GM18868 (cell line): Measurements from ENCODE around the gene POU2AF2.
A peak's percentile ranks its signal among the peaks of the same experiment; 100 is the strongest.
"Not testable (repeated sequence)": the region's sequence is repeated elsewhere in the genome, so short reads cannot be mapped to it uniquely, and the experiment has no call there.

Experiments used
- ATAC-seq: cut with Tn5 transposase; IDR thresholded peaks from one replicate; pipeline ENCODE4 v1.9.1; 2021; ENCODE audit warnings: mild to moderate bottlenecking, moderate library complexity; ENCODE audit not compliant: unreplicated experiment

POU2AF2 gene

DNA sequence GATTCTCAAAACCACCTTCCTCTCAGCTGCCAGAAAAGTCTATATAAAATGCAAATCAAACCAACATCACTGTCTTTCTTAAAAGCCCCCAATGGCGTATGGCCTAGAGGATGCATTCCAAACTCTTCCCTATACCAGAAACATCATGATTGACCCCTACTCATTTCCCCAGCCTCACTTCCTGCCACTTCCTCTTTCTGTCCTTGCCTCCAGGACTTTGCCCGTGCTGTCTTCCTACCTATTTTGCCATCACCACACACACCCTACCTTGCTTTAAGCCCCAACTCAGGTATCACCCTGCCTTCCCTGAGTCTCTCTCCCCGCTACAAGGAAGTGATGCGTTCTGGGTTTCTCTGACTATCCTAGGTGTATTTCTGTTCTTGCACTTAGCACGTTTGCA lies 8.1 kb downstream of the POU2AF2 start:
- ATAC-seq = no peak

DNA sequence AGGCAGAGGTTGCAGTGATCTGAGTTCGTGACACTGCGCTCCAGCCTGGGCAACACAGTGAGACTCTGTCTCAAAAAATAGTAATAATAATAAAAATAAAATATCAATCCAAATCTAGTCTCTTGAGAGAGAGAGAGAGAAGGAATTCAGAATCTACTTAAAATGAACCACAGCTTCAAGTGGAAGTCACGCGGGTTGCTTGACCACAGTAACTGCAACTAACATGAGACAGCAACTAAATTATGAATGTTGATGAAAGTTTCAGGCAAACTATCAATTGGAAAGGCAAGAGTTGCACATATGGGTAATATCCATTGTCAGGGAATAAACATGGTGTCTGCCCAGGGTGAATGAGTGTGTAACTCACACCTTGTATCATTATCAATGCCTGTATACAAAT lies 12.5 kb downstream of the POU2AF2 start:
- no peak for ATAC-seq

DNA sequence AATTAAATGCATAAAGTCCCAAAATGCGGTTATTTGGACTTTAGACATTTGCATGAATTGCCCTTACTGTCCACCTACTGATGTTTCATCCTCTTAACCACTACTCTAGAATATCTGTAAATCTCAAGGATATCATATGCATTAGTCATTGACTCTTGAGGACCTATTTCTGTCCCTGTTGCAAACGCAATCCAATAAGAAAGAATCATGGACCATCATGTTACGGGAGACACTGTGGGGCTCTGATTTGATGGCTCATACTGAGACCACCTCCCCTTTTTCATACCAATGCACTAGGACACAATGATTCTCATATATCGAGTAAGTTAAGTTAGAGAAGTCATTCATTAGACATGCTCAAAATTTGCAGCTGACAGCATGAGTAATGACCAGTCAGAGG lies 14.4 kb downstream of the POU2AF2 start:
- ATAC-seq = no peak

DNA sequence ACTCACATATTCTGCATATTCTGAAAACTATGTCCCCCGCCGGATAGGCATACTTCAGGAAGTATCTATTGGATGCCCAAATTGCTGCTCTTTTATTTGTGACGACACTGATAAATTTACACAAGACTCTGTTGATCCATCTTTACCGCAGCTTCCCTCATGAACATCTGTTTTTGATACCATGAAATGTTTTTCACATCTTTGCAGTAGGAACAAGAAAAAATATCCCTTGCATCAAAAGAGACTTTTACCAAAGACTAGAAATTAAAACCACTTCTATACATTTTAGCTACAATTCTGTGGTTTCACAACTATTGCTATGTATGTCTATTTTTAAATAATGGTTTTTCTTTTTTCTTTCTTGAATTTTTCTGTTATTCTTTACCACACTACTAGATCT lies 15.3 kb downstream of the POU2AF2 start:
- ATAC-seq = no peak

DNA sequence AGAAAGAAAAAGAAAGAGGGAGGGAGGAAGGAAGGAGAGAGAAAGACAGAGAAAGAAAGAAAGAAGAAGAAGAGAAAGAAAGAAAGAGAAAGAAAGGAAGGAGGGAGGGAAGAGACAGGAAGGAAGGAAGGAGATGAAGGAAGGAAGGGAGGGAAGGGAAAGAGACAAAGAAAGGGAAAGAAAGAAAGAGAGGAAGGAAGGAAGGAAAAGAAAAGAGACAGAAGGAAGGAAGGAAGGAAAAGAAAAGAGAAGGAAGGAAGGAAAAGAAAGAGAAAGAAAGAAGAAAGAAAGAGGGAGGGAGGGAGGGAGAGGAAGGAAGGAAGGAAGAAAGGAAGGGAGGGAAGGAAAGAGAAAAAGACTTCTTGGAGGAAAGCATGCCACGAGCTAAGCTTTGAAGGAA lies 19.1 kb downstream of the POU2AF2 start:
- ATAC-seq = no peak

DNA sequence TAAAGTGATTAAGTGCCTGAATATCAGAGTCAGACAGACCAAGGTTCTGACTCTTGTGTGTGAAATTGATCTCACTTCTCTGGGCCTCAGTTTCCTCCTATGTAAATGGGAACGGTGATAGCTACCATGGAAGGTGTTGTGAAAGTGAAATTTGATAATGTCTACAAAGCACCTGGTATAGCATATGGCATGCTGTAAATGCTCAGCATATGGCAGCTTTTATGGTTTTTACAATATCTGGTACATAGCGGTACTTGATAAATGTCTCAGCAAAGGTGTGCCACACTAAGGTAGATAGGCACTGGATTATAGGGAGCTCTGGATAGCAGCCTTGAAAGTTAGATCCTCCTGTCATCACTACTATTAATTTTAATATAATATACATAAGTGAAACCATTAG lies 19.9 kb downstream of the POU2AF2 start:
- no peak for ATAC-seq

DNA sequence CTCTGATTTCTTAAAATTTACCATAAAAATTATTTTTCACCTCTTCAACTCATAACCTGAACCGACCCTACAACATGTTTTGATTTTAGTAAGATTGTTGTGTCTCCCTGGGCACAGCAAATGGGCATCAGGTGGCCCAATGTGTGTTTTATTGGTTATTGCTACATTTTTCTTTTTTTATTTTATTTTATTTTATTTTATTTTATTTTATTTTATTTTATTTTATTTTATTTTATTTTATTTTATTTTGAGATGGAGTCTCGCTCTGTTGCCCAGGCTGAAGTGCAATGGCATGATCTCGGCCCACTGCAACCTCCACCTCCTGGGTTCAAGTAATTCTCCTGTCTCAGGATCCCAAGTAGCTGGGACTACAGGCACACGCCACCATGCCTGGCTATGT lies 22.8 kb downstream of the POU2AF2 start:
- ATAC-seq = not testable (repeated sequence)

DNA sequence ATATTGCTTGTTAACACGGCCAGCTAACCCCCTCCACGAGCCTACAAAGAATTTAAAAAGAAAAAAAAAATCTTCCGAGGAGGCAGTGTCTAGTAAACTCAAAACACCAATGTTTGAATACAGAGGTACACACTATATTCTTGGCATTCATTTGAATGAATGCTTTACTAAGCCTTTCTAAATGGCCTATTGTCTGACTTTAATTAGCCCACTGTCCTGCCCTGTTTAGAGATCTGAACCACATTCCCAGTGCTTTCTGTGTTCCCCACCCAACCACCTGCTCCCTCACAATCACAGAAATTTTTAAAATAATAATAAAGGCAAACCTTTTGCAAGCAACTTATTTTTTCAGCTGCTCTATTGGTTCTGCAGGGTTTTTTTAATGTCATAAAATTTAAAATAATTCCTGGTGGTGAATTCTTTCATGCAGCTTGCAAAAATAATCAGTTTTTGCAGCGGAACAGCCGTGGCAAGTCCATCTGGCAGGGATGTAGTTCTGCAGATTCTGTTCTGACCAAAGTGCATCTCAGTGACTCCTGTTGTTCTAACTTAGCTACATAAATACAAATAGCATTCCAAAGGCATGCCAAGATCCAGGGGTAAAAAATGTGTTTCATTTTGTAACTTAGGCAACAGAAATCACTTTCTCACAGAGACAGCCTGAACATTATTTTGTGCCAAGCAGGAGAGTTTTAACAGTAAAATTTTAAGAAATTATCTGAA lies 23.8 kb downstream of the POU2AF2 start:
- ATAC-seq = no peak

DNA sequence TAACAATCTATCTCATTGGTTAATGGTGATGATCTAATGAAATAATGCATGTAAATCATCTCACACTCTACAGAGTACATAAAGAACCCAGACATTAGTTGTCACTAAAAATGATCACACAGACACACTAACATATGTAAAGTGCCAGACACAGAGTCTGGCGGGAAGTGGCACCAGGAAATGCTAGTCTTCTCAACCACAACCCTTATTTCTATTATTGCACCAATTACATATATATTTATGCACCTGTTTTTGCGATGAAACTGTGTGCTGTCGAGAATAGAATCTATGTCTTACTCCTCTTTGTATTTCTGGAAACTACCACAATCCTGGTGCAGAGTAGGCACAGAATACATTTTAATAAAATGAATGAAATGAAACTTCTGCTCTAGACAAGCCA lies 26.9 kb downstream of the POU2AF2 start:
- no peak for ATAC-seq

DNA sequence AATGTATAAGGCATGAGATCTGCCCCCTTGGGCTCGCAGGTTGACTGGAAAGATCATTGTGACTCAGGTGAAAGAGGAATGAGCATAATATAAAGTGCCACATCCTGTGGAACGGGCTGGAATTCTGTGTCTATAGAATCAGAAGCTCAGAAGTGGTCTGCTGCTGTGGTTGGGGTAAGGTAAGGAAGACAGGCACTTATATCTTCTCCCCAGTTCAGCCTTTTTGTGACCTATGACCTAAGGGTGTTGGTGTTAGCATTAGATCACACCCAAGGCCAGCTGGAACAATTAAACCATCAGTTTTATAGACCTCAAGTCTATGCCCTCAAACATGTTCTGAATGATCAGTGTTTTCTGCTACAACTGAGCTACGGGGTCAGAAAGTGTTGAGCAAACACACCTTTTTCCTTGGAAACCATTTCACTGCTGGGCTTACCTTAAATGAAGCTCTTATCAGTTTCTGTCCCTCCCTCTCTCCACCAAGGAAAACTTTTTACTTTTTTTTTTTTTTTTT lies 37.1 kb downstream of the POU2AF2 start:
- no peak for ATAC-seq

DNA sequence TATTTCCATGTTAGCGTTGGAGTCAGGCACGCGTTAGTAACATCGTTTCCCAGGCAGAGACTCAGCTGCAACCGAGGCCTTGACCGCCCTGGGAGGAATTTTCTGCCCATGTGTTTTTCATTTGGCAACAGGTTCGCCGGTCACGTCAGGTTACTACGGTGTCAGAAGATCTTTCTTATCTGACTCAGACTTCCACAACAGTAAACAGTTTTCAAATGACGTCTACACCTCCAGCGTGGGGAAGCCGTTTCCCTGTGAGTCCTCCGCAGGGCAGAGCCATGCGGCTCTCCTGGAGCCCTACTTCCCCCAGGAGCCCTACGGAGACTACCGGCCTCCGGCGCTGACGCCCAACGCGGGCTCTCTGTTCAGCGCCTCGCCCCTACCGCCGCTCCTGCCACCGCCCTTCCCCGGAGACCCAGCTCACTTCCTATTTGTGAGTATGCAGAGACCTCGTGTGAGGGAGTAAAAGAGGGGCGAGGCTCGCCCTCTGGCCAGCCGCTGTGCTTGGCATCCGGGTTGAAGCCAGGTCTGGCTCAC lies 38.5 kb downstream of the POU2AF2 start:
- no peak for ATAC-seq

DNA sequence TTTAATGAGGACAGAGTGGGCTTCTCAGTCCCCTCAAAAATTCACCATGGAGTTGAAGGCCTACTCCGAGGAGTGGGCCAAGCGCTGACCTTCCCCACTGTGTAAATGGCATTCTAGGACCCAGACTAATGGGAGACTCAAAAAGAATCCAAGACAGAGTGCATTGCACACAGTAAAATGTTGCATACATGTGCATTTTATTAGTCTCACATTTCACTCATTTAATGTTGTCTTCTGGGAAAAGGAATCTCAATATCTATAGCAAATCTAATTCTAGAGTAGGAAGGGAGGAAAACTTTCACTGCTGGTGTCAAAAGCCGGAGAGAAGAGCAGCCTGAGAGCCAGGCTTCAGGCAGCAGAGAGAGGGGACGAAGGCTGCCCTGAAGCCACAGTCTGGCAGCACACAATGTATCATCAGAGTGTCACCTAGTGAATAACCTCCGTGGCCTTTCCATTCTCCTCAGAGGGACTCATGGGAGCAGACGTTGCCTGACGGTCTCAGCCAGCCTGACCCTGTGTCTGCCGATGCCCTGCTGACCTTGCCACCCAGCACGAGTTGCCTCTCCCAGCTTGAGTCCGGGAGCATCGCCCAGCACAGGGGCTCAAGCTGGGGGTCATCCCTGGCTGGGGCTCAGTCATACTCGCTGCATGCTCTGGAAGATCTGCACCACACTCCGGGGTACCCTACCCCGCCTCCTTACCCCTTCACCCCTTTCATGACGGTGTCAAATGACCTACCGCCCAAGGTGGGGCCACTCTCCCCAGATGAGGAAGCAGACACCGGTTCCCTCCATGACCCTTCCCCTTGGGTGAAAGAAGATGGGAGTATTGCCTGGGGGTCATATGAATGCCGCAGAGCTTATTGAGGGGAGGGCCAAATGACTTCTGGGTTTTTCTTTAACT lies 39.9 kb downstream of the POU2AF2 start:
- no peak for ATAC-seq

DNA sequence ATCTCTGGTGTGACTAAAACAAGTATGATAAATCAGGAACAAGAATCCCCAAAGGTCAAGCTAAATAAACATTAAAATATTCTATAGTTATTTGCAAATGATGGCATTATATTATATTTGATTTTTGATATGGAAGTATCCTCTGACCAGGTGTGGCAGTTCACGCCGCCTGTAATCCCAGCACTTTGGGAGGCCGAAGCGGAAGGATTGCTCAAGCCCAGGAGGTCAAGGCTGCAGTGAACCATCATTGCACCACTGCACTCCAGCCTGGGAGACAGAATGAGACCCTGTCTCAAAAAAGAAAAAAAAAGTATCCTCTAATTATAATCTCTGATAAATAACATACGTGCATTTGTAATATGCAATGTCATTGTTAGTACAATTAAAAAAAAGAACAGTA lies 46.2 kb downstream of the POU2AF2 start:
- no peak for ATAC-seq

DNA sequence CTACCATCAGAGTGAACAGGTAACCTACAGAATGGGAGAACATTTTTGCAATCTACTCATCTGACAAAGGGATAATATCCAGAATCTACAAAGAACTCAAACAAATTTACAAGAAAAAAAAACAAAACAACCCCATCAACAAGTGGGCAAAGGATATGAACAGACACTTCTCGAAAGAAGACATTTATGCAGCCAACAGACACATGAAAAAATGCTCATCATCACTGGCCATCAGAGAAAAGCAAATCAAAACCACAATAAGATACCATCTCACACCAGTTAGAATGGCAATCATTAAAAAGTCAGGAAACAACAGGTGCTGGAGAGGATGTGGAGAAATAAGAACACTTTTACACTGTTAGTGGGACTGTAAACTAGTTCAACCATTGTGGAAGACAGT lies 46.9 kb downstream of the POU2AF2 start:
- ATAC-seq = not testable (repeated sequence)

DNA sequence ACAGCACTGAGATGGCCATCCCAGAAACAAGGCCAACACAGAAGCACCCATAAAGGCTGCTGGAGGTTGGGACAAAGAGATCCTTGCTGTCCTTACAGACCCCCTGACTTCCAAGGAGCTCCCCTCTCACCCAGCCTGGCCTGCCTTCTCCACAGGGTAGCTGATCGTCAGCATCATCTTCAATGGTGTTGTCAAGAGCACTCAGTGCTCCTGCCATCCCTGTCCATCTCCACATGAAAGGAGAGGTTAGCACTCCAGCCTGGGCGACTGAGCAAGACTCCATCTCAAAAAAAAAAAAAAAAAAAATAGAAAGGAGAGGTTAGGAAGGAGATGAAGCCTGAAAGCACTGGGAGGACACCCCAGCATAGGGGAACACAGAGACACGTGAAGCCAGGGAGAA lies 50.7 kb downstream of the POU2AF2 start:
- no peak for ATAC-seq

DNA sequence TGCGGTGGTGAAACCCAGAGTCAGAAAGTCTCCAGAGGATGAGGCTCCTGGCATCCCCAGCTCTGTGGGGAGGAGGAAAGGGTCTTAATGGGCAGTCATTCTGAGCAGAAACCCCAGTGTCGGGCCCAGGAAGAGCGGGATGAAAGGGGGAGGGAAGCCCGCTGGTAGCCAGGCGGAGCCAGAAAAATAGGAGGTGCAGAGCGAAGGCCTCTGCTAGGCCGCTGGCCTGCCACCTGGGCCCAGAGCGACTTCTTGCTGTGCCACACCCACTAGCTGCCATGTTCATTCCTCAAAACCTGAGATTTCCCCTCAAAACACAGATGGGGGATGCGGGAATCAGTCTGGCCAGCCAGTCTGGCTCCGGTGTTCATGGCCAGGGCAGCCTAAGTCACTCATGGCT lies 52.2 kb downstream of the POU2AF2 start:
- ATAC-seq = no peak

DNA sequence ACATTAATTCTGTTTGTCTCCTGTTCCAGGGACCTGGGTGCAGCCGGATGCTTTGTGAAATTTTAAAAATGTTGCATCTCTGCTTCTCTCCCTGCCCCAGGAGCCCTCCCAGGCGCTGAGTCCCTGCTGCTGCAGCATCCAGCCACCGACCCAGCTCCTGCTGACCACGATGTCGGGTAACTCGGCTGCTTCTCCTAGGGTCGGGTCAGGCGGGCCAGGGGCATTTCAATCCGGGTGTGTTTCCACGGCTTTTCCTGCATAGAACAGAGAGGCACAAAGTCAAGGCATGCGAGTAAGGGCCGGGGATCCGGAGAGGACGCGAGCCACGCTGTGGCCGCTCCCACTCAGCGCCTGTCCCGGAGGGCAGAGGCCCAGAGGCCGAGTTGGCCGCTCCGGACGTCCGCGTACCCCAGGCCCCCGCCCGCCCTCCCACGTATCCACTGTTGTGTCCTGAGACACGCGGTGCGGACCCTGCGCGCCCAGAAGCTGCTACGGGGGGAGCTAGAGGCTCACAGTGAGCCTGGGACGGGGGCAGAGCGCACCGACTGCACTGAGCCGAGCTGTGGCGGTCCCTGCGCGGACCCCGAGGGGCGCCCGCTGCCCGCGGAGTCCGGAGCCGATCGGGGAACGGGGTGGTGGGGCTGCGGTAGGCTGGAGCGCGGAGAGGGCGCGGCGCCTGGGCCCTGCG lies 53.0 kb downstream of the POU2AF2 start, which contains the start of gene POU2AF3:
POU2AF3 (plus strand) TSS at position 134 of the 688 bp plus-strand sequence; CDS start at position 170, 36 bp downstream.
- ATAC-seq = peak; percentile 17

DNA sequence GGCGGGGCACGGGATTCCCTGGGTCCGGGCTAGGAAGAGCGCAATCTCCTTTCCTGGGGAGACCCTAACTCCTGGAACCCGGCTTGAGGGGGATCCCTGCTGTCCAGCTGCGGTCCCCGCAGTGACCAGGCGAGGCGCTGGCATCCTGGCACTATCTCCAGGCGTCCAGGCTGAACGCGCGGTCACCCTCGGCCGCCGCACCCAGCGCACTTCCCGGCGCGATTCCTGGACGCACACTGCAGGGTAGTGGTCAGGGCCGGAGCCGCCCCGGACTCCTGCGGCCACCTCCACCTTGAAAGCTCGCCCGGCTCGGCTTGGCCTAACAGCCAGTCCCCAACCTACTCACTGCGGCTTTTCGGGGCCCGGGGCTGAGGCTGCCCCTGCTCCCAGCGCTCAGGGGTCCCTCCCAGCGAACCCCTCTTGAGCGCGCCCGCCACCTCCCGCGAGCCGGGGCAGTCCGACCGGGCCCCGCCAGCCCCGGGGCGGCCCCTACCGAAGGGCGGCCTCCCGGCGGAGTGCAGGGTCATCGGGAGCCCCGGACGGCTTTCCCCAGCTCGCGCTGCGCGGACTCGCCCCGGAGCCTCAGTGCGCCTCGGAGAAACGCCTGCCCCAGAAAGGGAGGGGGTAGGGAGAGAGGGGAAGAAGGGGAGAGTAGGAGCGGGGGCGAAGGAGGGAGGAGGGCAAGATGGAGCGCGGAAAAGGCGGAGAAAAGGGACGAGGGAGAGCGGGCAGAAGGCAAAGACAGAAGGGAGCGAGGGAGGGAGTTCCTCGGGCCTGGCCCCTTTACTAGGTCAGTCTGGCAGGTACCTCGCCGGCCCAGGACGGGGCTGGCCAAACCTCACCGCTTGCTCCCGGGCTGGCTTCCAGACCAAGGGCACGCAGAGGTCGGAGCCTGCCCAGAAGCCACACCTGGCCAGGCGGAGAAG lies 53.8 kb downstream of the POU2AF2 start:
- peak; percentile 48 for ATAC-seq

DNA sequence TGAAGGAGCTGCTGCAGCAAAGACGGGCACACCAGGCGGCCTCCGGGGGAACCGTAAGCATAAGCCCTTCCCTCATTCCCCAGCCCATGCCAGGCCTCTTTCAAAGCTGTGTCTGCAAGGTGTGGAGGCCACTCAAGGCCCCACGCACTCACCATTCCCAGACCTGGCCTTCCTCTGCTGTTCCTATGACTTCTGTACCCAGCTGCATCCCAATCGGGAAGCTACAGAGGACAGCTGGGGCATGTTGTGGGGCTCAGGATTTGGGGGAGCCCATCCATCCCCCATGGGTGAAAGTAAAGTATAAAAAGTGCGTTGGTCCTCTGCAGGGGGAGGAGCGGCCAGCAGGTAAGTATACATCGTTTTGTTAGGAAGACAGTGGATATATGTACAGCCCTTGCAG lies 55.0 kb downstream of the POU2AF2 start:
- ATAC-seq = no peak
